Hepatocyte (in vitro differentiated cells): ENCODE data around the gene TOE1. TPM values are rescaled to one million over a fixed set of nuclear protein-coding genes. Genes with fewer than 3 reads are reported as not detected.

Source experiments
- DNase-seq: peaks from one replicate; pipeline ENCODE4 v3.0.0-alpha.2; 2016; ENCODE audit warnings: low spot score
- H2AFZ ChIP-seq: fragments of 200-600 bp; sonication (generic); 2 replicates; pipeline ENCODE4 v1.6.0; 2016; ENCODE audit warnings: antibody characterized with exemption, mild to moderate bottlenecking
- H3K27ac ChIP-seq: fragments of 200-600 bp; sonication (generic); 2 replicates; pipeline ENCODE4 v1.5.1; 2016; ENCODE audit warnings: mild to moderate bottlenecking
- H3K27me3 ChIP-seq: fragments of 200-600 bp; sonication (generic); 2 replicates; pipeline ENCODE4 v1.6.1; 2016
- H3K36me3 ChIP-seq: fragments of 200-600 bp; sonication (generic); replicated peaks from 2 replicates; pipeline ENCODE4 v1.5.1; 2016; ENCODE audit warnings: low read depth; ENCODE audit not compliant: insufficient read depth
- H3K4me1 ChIP-seq: fragments of 200-600 bp; sonication (generic); 2 replicates; pipeline ENCODE4 v1.5.1; 2016; ENCODE audit warnings: mild to moderate bottlenecking, moderate library complexity; ENCODE audit not compliant: insufficient read depth
- H3K4me2 ChIP-seq: fragments of 200-600 bp; sonication (generic); 2 replicates; pipeline ENCODE4 v1.6.0; 2016
- H3K4me3 ChIP-seq: fragments of 200-600 bp; sonication (generic); 2 replicates; pipeline ENCODE4 v1.5.1; 2016; ENCODE audit warnings: mild to moderate bottlenecking
- H3K79me2 ChIP-seq: fragments of 200-600 bp; sonication (generic); 2 replicates; pipeline ENCODE4 v1.6.0; 2017; ENCODE audit warnings: mild to moderate bottlenecking
- H3K9me2 ChIP-seq: fragments of 200-600 bp; sonication (generic); replicated peaks from 2 replicates; pipeline ENCODE4 v1.6.0; 2017; ENCODE audit warnings: mild to moderate bottlenecking; ENCODE audit not compliant: insufficient read depth
- H3K9me3 ChIP-seq: fragments of 200-600 bp; sonication (generic); 2 replicates; pipeline ENCODE4 v1.5.1; 2016; ENCODE audit warnings: low read depth, mild to moderate bottlenecking
- H4K20me1 ChIP-seq: fragments of 200-600 bp; sonication (generic); 2 replicates; pipeline ENCODE4 v1.6.0; 2016; ENCODE audit warnings: mild to moderate bottlenecking; ENCODE audit not compliant: insufficient read depth, poor library complexity, severe bottlenecking
- EZH2 ChIP-seq: fragments of 200-600 bp; sonication (generic); IDR thresholded peaks from 2 replicates; pipeline ENCODE4 v1.6.1; 2016; ENCODE audit warnings: antibody characterized with exemption, mild to moderate bottlenecking, borderline replicate concordance
- EZH2phosphoT487 ChIP-seq: fragments of 200-600 bp; sonication (generic); IDR thresholded peaks from one replicate; pipeline ENCODE4 v1.6.1; 2018; ENCODE audit warnings: antibody characterized with exemption, mild to moderate bottlenecking, low read depth, moderate library complexity; ENCODE audit not compliant: unreplicated experiment, severe bottlenecking
- WGBS: methylation state at CpG from one replicate; pipeline ENCODE4 v1.1.6; 2016; ENCODE audit warnings: low lambda C conversion rate; ENCODE audit errors: missing lambda C conversion rate; 5-methylcytosine and 5-hydroxymethylcytosine counted together
- polyA plus RNA-seq: library from polyadenylated mRNA; unstranded; fragments of >200 nt; fragmentation: Nextera tagmentation; extraction: Ambion mirVana; gene quantifications from 2 replicates; pipeline ENCODE4 v1.2.1, GENCODE V29; 2016
- total RNA-seq: library from RNA; depleted of rRNA; stranded (reverse); fragments of >200 nt; gene quantifications from 2 replicates; pipeline ENCODE4 v1.2.3, GENCODE V29; 2014
- TF ChIP-seq, protein P1 (sequence below): fragments of 200-600 bp; sonication (generic); IDR thresholded peaks from 2 replicates; pipeline ENCODE4 v1.5.1; 2016; ENCODE audit warnings: antibody characterized with exemption, mild to moderate bottlenecking; ENCODE audit not compliant: poor library complexity

The TOE1 gene
- total and polyA plus RNA-seq, 2 experiments from 2014 or later, result 10.6 to 12.2 TPM

DNA sequence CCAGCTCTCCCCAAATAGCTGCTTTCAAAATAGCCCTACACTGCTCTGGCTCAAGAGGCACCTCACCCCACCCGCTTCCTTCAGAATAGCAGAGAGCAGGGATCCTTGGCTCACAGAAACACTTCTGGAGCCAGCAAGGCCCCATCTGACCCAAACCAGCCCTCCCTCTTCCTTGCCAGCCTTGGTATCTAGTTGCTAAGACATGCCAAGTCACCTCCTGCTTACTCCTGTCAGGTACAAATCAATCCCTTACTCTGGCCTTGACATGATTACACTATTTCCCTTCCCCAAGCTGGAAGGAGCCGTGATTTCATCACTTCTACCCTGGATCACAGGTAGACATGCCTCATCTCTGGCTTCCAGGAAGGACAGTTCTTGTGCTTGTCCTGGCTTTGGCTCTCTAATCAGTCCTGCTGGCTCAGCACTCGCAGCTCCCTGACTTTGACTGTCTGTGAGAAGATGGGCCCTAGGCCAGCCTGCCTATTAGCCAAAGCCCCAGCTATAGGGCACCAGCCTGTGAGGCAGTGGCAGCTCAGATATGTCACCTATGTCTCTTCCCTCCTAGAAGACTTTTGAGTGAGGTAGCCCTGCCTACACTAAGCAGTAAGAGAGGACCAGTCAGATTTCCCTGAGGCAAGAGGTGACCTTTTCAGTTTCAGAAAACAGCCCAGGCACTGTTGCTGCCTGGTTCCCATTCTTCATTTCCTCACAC, 9.2 kb downstream of the TOE1 start:
- H3K4me2 ChIP-seq, result no peak overlapping the region
- TF ChIP-seq EZH2 (no peak), EZH2phosphoT487 (no peak)
- TF ChIP-seq, protein P1, sequence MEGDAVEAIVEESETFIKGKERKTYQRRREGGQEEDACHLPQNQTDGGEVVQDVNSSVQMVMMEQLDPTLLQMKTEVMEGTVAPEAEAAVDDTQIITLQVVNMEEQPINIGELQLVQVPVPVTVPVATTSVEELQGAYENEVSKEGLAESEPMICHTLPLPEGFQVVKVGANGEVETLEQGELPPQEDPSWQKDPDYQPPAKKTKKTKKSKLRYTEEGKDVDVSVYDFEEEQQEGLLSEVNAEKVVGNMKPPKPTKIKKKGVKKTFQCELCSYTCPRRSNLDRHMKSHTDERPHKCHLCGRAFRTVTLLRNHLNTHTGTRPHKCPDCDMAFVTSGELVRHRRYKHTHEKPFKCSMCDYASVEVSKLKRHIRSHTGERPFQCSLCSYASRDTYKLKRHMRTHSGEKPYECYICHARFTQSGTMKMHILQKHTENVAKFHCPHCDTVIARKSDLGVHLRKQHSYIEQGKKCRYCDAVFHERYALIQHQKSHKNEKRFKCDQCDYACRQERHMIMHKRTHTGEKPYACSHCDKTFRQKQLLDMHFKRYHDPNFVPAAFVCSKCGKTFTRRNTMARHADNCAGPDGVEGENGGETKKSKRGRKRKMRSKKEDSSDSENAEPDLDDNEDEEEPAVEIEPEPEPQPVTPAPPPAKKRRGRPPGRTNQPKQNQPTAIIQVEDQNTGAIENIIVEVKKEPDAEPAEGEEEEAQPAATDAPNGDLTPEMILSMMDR, result no peak
- no peak for DNase-seq
- H3K9me3 ChIP-seq, result no peaks in the 10 kb centered on the region
- peaks cover 12% of the 10 kb centered on the region for H3K4me1 ChIP-seq
- H2AFZ ChIP-seq, result no peak overlapping the region
- no peaks in the 10 kb centered on the region for H3K27me3 ChIP-seq
- no peaks in the 10 kb centered on the region for H3K79me2 ChIP-seq
- no peaks in the 10 kb centered on the region for H3K9me2 ChIP-seq
- H4K20me1 ChIP-seq, result no peaks in the 10 kb centered on the region
- H3K27ac ChIP-seq, result peak overlapping the region; percentile 22
- WGBS, result 87% methylated on average over 3 of the region's 3 CpGs
- H3K36me3 ChIP-seq, result no peaks in the 10 kb centered on the region
- no peak overlapping the region for H3K4me3 ChIP-seq

DNA sequence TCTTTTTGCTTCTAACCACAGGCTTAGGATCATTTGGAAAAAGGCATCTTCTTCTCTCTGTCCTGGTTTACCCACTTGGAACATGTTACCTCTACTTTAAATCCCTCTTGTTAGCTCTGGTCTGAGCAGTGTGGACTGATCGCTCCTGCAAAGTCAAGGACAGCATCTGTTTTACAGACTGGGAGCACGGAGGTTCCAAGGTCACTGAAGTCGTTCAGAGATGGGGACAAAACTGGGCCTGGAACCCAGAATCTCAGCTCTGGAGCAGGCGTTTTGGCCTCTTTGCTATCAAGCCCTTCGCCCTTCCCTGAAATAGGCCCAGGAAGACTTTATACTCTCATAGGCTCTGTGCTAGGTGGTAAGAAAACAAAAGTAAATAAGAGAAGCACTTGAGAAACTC, 11.5 kb downstream of the TOE1 start:
- Histone ChIP-seq H2AFZ (no peak overlapping the region), H3K4me3 (no peak overlapping the region), H3K79me2 (no peaks in the 10 kb centered on the region), H3K27ac (no peak overlapping the region), H3K4me2 (no peak overlapping the region), H4K20me1 (no peaks in the 10 kb centered on the region), H3K27me3 (no peaks in the 10 kb centered on the region), H3K36me3 (no peaks in the 10 kb centered on the region), H3K4me1 (peaks cover 12% of the 10 kb centered on the region), H3K9me2 (no peaks in the 10 kb centered on the region), H3K9me3 (no peaks in the 10 kb centered on the region)
- DNase-seq, result no peak
- 86% methylated on average over 5 of the region's 5 CpGs for WGBS
- TF ChIP-seq, protein P1, result no peak
- TF ChIP-seq EZH2phosphoT487 (no peak), EZH2 (no peak)

DNA sequence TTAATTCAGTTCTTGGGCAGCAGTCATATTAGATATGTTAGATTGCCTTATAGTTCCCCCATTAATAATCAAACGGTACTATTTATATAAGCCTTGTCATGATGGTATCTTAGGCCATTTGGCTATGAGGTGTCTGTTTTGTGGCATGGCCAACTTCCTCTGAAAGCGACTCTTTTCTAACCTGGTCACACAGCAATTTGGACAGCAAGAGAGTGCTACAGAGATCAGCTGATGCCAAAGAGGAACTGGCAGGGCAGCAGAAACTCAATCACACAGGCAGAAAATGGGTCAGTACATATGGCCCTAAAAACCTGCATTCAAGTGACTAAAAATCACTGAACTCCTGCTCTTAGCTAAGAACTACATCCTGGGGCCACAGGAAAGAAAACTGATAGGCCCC, 13.7 kb downstream of the TOE1 start:
- H3K27ac ChIP-seq, result no peak overlapping the region
- no peaks in the 10 kb centered on the region for H4K20me1 ChIP-seq
- no peak overlapping the region for H3K4me3 ChIP-seq
- no peak overlapping the region for H3K4me2 ChIP-seq
- no peaks in the 10 kb centered on the region for H3K9me2 ChIP-seq
- H2AFZ ChIP-seq, result no peak overlapping the region
- WGBS, result 93% methylated on average over 2 of the region's 2 CpGs
- H3K27me3 ChIP-seq, result no peaks in the 10 kb centered on the region
- TF ChIP-seq EZH2phosphoT487, result no peak
- no peak for TF ChIP-seq EZH2
- TF ChIP-seq, protein P1, result no peak
- no peak for DNase-seq
- H3K9me3 ChIP-seq, result no peaks in the 10 kb centered on the region
- no peaks in the 10 kb centered on the region for H3K36me3 ChIP-seq
- peaks cover 4% of the 10 kb centered on the region for H3K4me1 ChIP-seq
- H3K79me2 ChIP-seq, result no peaks in the 10 kb centered on the region
